HEK293 (cell line): Measurements from ENCODE around the gene TAGLN.

Source experiments
- GLI4 ChIP-seq: fragments of 450-650 bp; formaldehyde crosslinking; IDR thresholded peaks from 2 replicates; pipeline ENCODE4 v1.5.1; 2016; ENCODE audit warnings: missing biosample characterization, missing genetic modification characterization
- ZNF155 ChIP-seq: fragments of 450-650 bp; formaldehyde crosslinking; IDR thresholded peaks from 2 replicates; pipeline ENCODE4 v1.5.1; 2016; ENCODE audit warnings: missing biosample characterization, missing genetic modification characterization
- ZNF211 ChIP-seq: fragments of 450-650 bp; formaldehyde crosslinking; IDR thresholded peaks from 2 replicates; pipeline ENCODE4 v1.5.1; 2016; ENCODE audit warnings: low read depth, missing biosample characterization, missing genetic modification characterization
- ZNF23 ChIP-seq: fragments of 450-650 bp; formaldehyde crosslinking; IDR thresholded peaks from 2 replicates; pipeline ENCODE4 v1.5.1; 2016; ENCODE audit warnings: missing biosample characterization, missing genetic modification characterization, borderline replicate concordance
- ZNF423 ChIP-seq: fragments of 450-650 bp; formaldehyde crosslinking; IDR thresholded peaks from 2 replicates; pipeline ENCODE4 v1.5.1; 2016; ENCODE audit warnings: missing biosample characterization, missing genetic modification characterization
- ZNF501 ChIP-seq: fragments of 450-650 bp; formaldehyde crosslinking; IDR thresholded peaks from 2 replicates; pipeline ENCODE4 v1.5.1; 2016; ENCODE audit warnings: missing biosample characterization, missing genetic modification characterization
- ZNF549 ChIP-seq: fragments of 450-650 bp; IDR thresholded peaks from 2 replicates; pipeline ENCODE4 v1.5.1; 2018; ENCODE audit warnings: missing biosample characterization, missing genetic modification characterization, mild to moderate bottlenecking, inconsistent platforms, moderate library complexity
- TF ChIP-seq, protein P1 (sequence below): sonication (generic); formaldehyde crosslinking; IDR thresholded peaks from 2 replicates; pipeline ENCODE4 v1.8.1; 2022; ENCODE audit warnings: mild to moderate bottlenecking, moderate library complexity, missing genetic modification reagents
- TF ChIP-seq, protein P2 (sequence below): fragments of 450-650 bp; formaldehyde crosslinking; IDR thresholded peaks from 2 replicates; pipeline ENCODE4 v1.5.1; 2016; ENCODE audit warnings: missing biosample characterization, missing genetic modification characterization
- TF ChIP-seq, protein P3 (sequence below): fragments of 450-650 bp; formaldehyde crosslinking; IDR thresholded peaks from 2 replicates; pipeline ENCODE4 v1.5.1; 2016; ENCODE audit warnings: missing biosample characterization, missing genetic modification characterization
- TF ChIP-seq, protein P4 (sequence below): fragments of 450-650 bp; formaldehyde crosslinking; IDR thresholded peaks from 2 replicates; pipeline ENCODE4 v1.5.1; 2016; ENCODE audit warnings: missing biosample characterization, missing genetic modification characterization

- TF ChIP-seq, protein P1, sequence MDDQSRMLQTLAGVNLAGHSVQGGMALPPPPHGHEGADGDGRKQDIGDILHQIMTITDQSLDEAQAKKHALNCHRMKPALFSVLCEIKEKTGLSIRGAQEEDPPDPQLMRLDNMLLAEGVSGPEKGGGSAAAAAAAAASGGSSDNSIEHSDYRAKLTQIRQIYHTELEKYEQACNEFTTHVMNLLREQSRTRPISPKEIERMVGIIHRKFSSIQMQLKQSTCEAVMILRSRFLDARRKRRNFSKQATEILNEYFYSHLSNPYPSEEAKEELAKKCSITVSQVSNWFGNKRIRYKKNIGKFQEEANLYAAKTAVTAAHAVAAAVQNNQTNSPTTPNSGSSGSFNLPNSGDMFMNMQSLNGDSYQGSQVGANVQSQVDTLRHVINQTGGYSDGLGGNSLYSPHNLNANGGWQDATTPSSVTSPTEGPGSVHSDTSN (CRISPR knock-in tag) = no peak
- TF ChIP-seq, protein P2, sequence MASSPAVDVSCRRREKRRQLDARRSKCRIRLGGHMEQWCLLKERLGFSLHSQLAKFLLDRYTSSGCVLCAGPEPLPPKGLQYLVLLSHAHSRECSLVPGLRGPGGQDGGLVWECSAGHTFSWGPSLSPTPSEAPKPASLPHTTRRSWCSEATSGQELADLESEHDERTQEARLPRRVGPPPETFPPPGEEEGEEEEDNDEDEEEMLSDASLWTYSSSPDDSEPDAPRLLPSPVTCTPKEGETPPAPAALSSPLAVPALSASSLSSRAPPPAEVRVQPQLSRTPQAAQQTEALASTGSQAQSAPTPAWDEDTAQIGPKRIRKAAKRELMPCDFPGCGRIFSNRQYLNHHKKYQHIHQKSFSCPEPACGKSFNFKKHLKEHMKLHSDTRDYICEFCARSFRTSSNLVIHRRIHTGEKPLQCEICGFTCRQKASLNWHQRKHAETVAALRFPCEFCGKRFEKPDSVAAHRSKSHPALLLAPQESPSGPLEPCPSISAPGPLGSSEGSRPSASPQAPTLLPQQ (tag by site-specific recombination) = no peak
- no peak for TF ChIP-seq ZNF211 (tag by site-specific recombination)
- TF ChIP-seq, protein P3, sequence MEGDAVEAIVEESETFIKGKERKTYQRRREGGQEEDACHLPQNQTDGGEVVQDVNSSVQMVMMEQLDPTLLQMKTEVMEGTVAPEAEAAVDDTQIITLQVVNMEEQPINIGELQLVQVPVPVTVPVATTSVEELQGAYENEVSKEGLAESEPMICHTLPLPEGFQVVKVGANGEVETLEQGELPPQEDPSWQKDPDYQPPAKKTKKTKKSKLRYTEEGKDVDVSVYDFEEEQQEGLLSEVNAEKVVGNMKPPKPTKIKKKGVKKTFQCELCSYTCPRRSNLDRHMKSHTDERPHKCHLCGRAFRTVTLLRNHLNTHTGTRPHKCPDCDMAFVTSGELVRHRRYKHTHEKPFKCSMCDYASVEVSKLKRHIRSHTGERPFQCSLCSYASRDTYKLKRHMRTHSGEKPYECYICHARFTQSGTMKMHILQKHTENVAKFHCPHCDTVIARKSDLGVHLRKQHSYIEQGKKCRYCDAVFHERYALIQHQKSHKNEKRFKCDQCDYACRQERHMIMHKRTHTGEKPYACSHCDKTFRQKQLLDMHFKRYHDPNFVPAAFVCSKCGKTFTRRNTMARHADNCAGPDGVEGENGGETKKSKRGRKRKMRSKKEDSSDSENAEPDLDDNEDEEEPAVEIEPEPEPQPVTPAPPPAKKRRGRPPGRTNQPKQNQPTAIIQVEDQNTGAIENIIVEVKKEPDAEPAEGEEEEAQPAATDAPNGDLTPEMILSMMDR (tag by site-specific recombination) = no peak
- TF ChIP-seq ZNF423 (tag by site-specific recombination) = no peak
- TF ChIP-seq ZNF549 = no peak
- TF ChIP-seq, protein P4, sequence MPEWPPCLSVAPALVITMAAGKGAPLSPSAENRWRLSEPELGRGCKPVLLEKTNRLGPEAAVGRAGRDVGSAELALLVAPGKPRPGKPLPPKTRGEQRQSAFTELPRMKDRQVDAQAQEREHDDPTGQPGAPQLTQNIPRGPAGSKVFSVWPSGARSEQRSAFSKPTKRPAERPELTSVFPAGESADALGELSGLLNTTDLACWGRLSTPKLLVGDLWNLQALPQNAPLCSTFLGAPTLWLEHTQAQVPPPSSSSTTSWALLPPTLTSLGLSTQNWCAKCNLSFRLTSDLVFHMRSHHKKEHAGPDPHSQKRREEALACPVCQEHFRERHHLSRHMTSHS (tag by site-specific recombination) = no peak
- no peak for TF ChIP-seq ZNF23 (tag by site-specific recombination)
- TF ChIP-seq GLI4 (tag by site-specific recombination) = no peak
- TF ChIP-seq ZNF501 (tag by site-specific recombination) = no peak
- TF ChIP-seq ZNF155 (tag by site-specific recombination) = no peak
Observed at GRCh38 chr11:117229411-117229810, 30.2 kb downstream of the TAGLN start.
